CD4-positive, alpha-beta T cell (primary cell): ENCODE measurements around the gene RNF125. TPM values are rescaled to one million over a fixed set of nuclear protein-coding genes. Genes with fewer than 3 reads are reported as not detected.

Experiments used
- ATAC-seq: fragments of 200-7000 bp; cut with Tn5 transposase; one replicate; pipeline ENCODE4 v1.10.0; 2022; ENCODE audit warnings: mild to moderate bottlenecking; ENCODE audit not compliant: poor library complexity
- CTCF ChIA-PET: fragments of 350-600 bp; sonication (Branson Sonifier 250); formaldehyde crosslinking; loops from one replicate; lab custom pipeline; 2021; ENCODE audit warnings: antibody characterized with exemption, inconsistent platforms; lab: Charles Lee
- POLR2A ChIA-PET: fragments of 350-600 bp; sonication (Branson Sonifier 250); formaldehyde crosslinking; loops from one replicate; lab custom pipeline; 2021; ENCODE audit warnings: antibody characterized with exemption, inconsistent platforms; lab: Charles Lee
- DNase-seq, 14 experiments: peaks; one replicate each; pipeline ENCODE4 v3.0.0-alpha.2; 2013 to 2020; ENCODE audit warnings: mixed read lengths in 2 of 14
- H3K27ac ChIP-seq, 2 donors: one replicate each; pipeline versions ENCODE4 v1.5.1 to v1.7.0; 2013; ENCODE audit warnings: low read length in 2 of 2, low read depth in 1 of 2, mild to moderate bottlenecking in 1 of 2
- H3K27me3 ChIP-seq, 2 experiments: 1 replicate in 1 of 2; 2 replicates in 1 of 2; pipeline versions ENCODE4 v1.6.1 to v1.7.0; 2013; ENCODE audit warnings: low read length in 2 of 2, control low read depth in 1 of 2, mild to moderate bottlenecking in 1 of 2, moderate library complexity in 1 of 2; ENCODE audit not compliant: insufficient read depth in 2 of 2, control insufficient read depth in 1 of 2
- H3K36me3 ChIP-seq: one replicate; pipeline ENCODE4 v1.6.1; 2013; ENCODE audit warnings: low read length, control low read depth; ENCODE audit not compliant: insufficient read depth
- H3K4me1 ChIP-seq: one replicate; pipeline ENCODE4 v1.6.1; 2013; ENCODE audit warnings: low read length, control low read depth; ENCODE audit not compliant: insufficient read depth
- H3K4me3 ChIP-seq: one replicate; pipeline ENCODE4 v1.5.1; 2013; ENCODE audit warnings: mild to moderate bottlenecking, low read length, moderate library complexity
- H3K9me3 ChIP-seq, 2 experiments: 1 replicate in 1 of 2; 2 replicates in 1 of 2; pipeline versions ENCODE4 v1.6.1 to v1.7.0; 2013; ENCODE audit warnings: low read length in 2 of 2, mild to moderate bottlenecking in 2 of 2, control low read depth in 1 of 2, moderate library complexity in 1 of 2; ENCODE audit not compliant: control insufficient read depth in 1 of 2, insufficient read depth in 1 of 2
- H3K27ac Mint-ChIP-seq: one replicate; pipeline ENCODE4 v1.8.0; 2020; ENCODE audit warnings: mixed read lengths
- H3K27me3 Mint-ChIP-seq: one replicate; pipeline ENCODE4 v1.8.0; 2021; ENCODE audit warnings: mixed read lengths
- H3K36me3 Mint-ChIP-seq: one replicate; pipeline ENCODE4 v1.8.0; 2021; ENCODE audit warnings: low read depth, mixed read lengths
- H3K4me1 Mint-ChIP-seq: one replicate; pipeline ENCODE4 v1.8.0; 2021; ENCODE audit warnings: low read depth, mixed read lengths
- H3K4me3 Mint-ChIP-seq: one replicate; pipeline ENCODE4 v1.8.0; 2020; ENCODE audit warnings: mild to moderate bottlenecking, mixed read lengths
- H3K9me3 Mint-ChIP-seq: one replicate; pipeline ENCODE4 v1.8.0; 2020; ENCODE audit warnings: mixed read lengths
- intact Hi-C, 2 experiments: fragments of 100-400 bp; cut with DNase I in 1 of 2; cut with micrococcal nuclease in 1 of 2; formaldehyde crosslinking; loops; one replicate each; pipeline versions ENCODE4 v1.15.1 to v1.9.0; 2023 to 2025; cut with DNase I, micrococcal nuclease
- total RNA-seq, 174 experiments: library from RNA in 2 of 174; stranded (reverse) in 2 of 174; gene quantifications; one replicate each; pipeline ENCODE4 v1.2.3 and lab custom pipeline; 2021 to 2026
- TF ChIP-seq, protein P1 (sequence below): fragments of 200-600 bp; IDR thresholded peaks from one replicate; pipeline ENCODE4 v1.8.0; 2022; ENCODE audit warnings: antibody characterized with exemption, mild to moderate bottlenecking

The RNF125 gene
- total RNA-seq, 2 experiments from 2014 or later, result 107 to 112 TPM

GRCh38 chr18:32029558-32029957 lies 10.9 kb downstream of the RNF125 start:
- Mint-ChIP-seq H3K9me3 (no peaks in the 10 kb centered on the region), H3K27ac (peak overlapping the region; percentile 42), H3K4me1 (peaks cover 90% of the 10 kb centered on the region), H3K27me3 (no peaks in the 10 kb centered on the region), H3K36me3 (peaks cover 86% of the 10 kb centered on the region), H3K4me3 (peak overlapping the region; percentile 46)
- no peaks in the 10 kb centered on the region for H3K9me3 ChIP-seq
- H3K4me3 ChIP-seq, result no peak overlapping the region
- peaks cover 32% of the 10 kb centered on the region for H3K36me3 ChIP-seq
- peaks cover 66% of the 10 kb centered on the region for H3K4me1 ChIP-seq
- TF ChIP-seq, protein P1, sequence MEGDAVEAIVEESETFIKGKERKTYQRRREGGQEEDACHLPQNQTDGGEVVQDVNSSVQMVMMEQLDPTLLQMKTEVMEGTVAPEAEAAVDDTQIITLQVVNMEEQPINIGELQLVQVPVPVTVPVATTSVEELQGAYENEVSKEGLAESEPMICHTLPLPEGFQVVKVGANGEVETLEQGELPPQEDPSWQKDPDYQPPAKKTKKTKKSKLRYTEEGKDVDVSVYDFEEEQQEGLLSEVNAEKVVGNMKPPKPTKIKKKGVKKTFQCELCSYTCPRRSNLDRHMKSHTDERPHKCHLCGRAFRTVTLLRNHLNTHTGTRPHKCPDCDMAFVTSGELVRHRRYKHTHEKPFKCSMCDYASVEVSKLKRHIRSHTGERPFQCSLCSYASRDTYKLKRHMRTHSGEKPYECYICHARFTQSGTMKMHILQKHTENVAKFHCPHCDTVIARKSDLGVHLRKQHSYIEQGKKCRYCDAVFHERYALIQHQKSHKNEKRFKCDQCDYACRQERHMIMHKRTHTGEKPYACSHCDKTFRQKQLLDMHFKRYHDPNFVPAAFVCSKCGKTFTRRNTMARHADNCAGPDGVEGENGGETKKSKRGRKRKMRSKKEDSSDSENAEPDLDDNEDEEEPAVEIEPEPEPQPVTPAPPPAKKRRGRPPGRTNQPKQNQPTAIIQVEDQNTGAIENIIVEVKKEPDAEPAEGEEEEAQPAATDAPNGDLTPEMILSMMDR, result no peak
- H3K27ac ChIP-seq, result no peak overlapping the region
- CTCF ChIA-PET, result interaction anchor here (0.6 kb wide), 3 partner anchors 50 to 80 kb away, joined by 3 read pairs; no protein-coding TSS in a partner anchor
- POLR2A ChIA-PET, result interaction anchor here (0.9 to 4.4 kb wide), 3 partner anchors 11 to 56 kb away, joined by 3 to 26 read pairs (median 3); partner anchors contain the start of gene RNF125
- intact Hi-C loops, result no loop called here
- ATAC-seq (no peak), DNase-seq (peak in 1 of 14 experiments; percentile 16)
- no peaks in the 10 kb centered on the region for H3K27me3 ChIP-seq

DNA sequence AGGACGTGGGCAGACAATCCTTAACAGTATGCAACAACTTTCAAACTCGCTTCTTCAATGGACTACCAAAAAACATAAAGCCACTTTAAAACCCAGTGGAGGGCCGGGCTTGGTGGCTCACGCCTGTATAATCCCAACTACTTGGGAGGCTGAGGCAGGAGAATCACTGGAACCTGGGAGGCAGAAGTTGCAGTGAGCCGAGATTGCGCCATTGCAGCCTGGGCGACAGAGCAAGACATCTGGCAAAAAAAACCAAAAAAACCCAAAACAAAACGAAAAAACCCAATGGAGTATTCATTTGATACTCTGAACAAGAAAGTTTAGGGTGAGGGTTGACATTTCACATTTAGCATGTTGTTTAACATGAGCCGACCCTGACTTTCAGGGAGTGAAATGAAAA lies 14.0 kb downstream of the RNF125 start:
- peak overlapping the region; percentile 65 for H3K27ac Mint-ChIP-seq
- TF ChIP-seq, protein P1, result no peak
- H3K9me3 Mint-ChIP-seq, result no peaks in the 10 kb centered on the region
- H3K27me3 Mint-ChIP-seq, result no peaks in the 10 kb centered on the region
- DNase-seq, result no peak
- Histone ChIP-seq H3K27me3 (no peaks in the 10 kb centered on the region), H3K4me3 (no peak overlapping the region), H3K27ac (no peak overlapping the region), H3K36me3 (peaks cover 33% of the 10 kb centered on the region), H3K4me1 (peaks cover 51% of the 10 kb centered on the region), H3K9me3 (no peaks in the 10 kb centered on the region)
- ATAC-seq, result no peak
- CTCF ChIA-PET, result no interaction called here
- peaks cover 91% of the 10 kb centered on the region for H3K36me3 Mint-ChIP-seq
- no peak overlapping the region for H3K4me3 Mint-ChIP-seq
- intact Hi-C loops, result no loop called here
- peaks cover 88% of the 10 kb centered on the region for H3K4me1 Mint-ChIP-seq
- POLR2A ChIA-PET, result interaction anchor here (2.7 kb wide), 1 partner anchor 13 kb away, joined by 11 read pairs; the partner anchor contains the start of gene RNF125

DNA sequence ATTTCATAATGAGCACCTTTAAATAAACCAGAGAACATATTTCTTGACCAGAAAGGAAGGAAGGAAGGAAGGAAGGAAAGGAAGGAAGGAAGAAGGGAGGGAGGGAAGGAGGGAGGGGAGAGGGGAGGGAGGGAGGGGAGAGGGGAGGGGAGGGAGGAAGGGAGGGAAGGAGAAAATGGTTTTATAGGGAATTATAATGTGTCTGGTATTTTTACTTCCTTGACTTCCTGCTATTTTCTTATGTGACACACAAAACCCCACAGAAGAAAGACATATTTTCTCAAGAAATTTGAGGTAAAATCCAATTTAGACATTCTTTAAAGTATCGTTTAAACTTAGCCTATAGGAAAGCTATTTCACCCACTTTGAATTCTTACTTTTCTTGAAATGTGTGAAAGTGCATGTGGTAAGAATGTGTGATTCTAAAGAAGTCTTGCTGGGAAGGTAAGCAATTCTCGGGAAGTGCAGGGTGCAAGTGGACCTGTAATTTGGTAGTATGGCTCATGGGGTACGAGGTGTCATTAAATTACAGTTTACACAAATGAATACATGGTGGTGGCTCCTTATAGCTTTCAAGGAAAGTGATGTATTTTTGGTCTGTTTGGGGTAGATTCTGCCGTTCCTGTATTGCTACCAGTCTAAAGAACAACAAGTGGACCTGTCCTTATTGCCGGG lies 18.0 kb downstream of the RNF125 start:
- no peaks in the 10 kb centered on the region for H3K27me3 ChIP-seq
- H3K4me1 Mint-ChIP-seq, result peaks cover 83% of the 10 kb centered on the region
- H3K9me3 ChIP-seq, result no peaks in the 10 kb centered on the region
- no peaks in the 10 kb centered on the region for H3K27me3 Mint-ChIP-seq
- H3K27ac ChIP-seq, result no peak overlapping the region
- intact Hi-C loops, result no loop called here
- H3K4me3 Mint-ChIP-seq, result no peak overlapping the region
- H3K4me1 ChIP-seq, result peaks cover 55% of the 10 kb centered on the region
- peak overlapping the region; percentile 50 for H3K27ac Mint-ChIP-seq
- H3K36me3 Mint-ChIP-seq, result peaks cover 94% of the 10 kb centered on the region
- peaks cover 34% of the 10 kb centered on the region for H3K36me3 ChIP-seq
- DNase-seq (no peak), ATAC-seq (no peak)
- no peaks in the 10 kb centered on the region for H3K9me3 Mint-ChIP-seq
- POLR2A ChIA-PET, result interaction anchor here (6.3 kb wide), 1 partner anchor 17 kb away, joined by 108 read pairs; the partner anchor contains the start of gene RNF125
- TF ChIP-seq, protein P1, result no peak
- CTCF ChIA-PET, result no interaction called here
- H3K4me3 ChIP-seq, result no peak overlapping the region
